BLaER1 treated with 17β-estradiol and CSF1 and Interleukin-3, amounts not matched to agents 10 nM and 100 nM (cell line): Measurements from ENCODE around the gene MS4A15.
A peak's percentile ranks its signal among the peaks of the same experiment; 100 is the strongest.

Experiments used
- H3K27ac ChIP-seq, 11 experiments: shearing (Covaris generic); formaldehyde crosslinking; 2 replicates each; pipeline ENCODE4 v1.8.1; 2022
- H3K27me3 ChIP-seq, 11 experiments: shearing (Covaris generic); formaldehyde crosslinking; 2 replicates each; pipeline ENCODE4 v1.8.1; 2022
- H3K36me3 ChIP-seq, 11 experiments: shearing (Covaris generic); formaldehyde crosslinking; 2 replicates each; pipeline ENCODE4 v1.8.1; 2022
- H3K4me1 ChIP-seq, 10 experiments: shearing (Covaris generic); formaldehyde crosslinking; 2 replicates each; pipeline ENCODE4 v1.8.1; 2022
- H3K4me2 ChIP-seq, 11 experiments: shearing (Covaris generic); formaldehyde crosslinking; 2 replicates each; pipeline ENCODE4 v1.8.1; 2022
- H3K4me3 ChIP-seq, 10 experiments: shearing (Covaris generic); formaldehyde crosslinking; 2 replicates each; pipeline ENCODE4 v1.8.1; 2022
- H3K9ac ChIP-seq, 11 experiments: shearing (Covaris generic); formaldehyde crosslinking; 2 replicates each; pipeline ENCODE4 v1.8.1; 2022
- H3K9me3 ChIP-seq, 11 experiments: shearing (Covaris generic); formaldehyde crosslinking; replicated peaks in 1 of 11; 2 replicates each; pipeline ENCODE4 v1.8.1; 2022
- H4K20me1 ChIP-seq, 11 experiments: shearing (Covaris generic); formaldehyde crosslinking; 2 replicates each; pipeline ENCODE4 v1.8.1; 2022
- Cebpa-rat ChIP-seq, 11 experiments: shearing (Covaris generic); IDR thresholded peaks; 2 replicates each; pipeline ENCODE4 v1.8.1; 2022

The MS4A15 gene

DNA sequence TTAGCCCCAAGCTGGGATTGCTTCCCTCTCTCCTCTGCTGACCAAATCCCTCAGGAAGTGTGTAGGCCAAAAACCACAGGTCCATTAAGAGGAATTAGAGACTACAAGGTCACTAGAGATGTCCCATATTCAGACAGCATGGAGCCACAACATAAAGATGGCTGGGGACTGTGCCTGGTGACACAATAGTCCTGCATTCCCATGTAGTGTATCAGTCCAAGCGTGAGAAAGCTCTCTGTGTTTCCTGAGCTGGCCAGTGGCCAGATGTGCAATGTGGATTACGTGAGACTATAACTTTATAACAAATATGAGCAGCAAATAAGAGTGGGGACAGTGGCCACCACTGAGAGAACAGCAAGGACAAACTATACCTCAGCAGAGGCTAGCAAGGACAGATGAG lies 20.9 kb downstream of the MS4A15 start:
- Histone ChIP-seq H3K4me1 (peaks cover 16 to 57% (median 47%) of the 10 kb centered on the region in 10 experiments), H4K20me1 (no peaks in the 10 kb centered on the region), H3K4me2 (peak overlapping the region in 6 of 11 experiments; percentile 2 to 57 (median 11); a peak in 3 of 22 replicates), H3K27ac (no peak overlapping the region), H3K4me3 (no peak overlapping the region), H3K27me3 (no peaks in the 10 kb centered on the region), H3K9me3 (no peaks in the 10 kb centered on the region), H3K36me3 (no peaks in the 10 kb centered on the region), H3K9ac (no peak overlapping the region)
- no peak for TF ChIP-seq Cebpa-rat (IDR thresholded peaks at IDR 0.05)

DNA sequence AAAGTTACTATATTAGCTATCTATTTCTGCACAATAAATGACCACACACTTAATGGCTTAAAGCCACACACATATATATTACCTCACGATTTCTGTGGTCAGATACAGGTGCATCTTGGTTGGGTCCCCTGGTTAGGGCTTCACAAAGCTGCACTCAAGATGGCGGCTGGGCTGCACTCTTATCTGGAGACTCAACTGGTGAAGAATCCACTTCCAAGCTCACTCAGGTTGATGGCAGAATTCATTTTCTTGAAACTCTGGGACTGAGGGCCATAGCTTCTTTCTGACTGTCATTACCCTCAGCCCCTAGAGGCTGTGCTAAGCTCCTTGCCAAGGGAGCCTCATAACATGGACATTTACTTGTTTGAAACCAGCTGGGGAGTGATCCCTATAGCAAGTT lies 23.4 kb downstream of the MS4A15 start:
- H3K4me1 ChIP-seq: peaks cover 9 to 33% (median 22%) of the 10 kb centered on the region in 10 experiments
- H3K4me2 ChIP-seq: no peak overlapping the region
- no peak overlapping the region for H3K27ac ChIP-seq
- H3K27me3 ChIP-seq: no peaks in the 10 kb centered on the region
- H3K4me3 ChIP-seq: no peak overlapping the region
- H3K9ac ChIP-seq: no peak overlapping the region
- H3K36me3 ChIP-seq: no peaks in the 10 kb centered on the region
- TF ChIP-seq Cebpa-rat (IDR thresholded peaks at IDR 0.05): no peak
- no peaks in the 10 kb centered on the region; a peak in 1 of 22 replicates for H4K20me1 ChIP-seq
- no peaks in the 10 kb centered on the region for H3K9me3 ChIP-seq

- H3K4me1 ChIP-seq: peaks cover 9 to 32% (median 18%) of the 10 kb centered on the region in 10 experiments
- H3K4me3 ChIP-seq: no peak overlapping the region
- H3K9ac ChIP-seq: no peak overlapping the region
- no peak for TF ChIP-seq Cebpa-rat (IDR thresholded peaks at IDR 0.05)
- no peaks in the 10 kb centered on the region for H3K27me3 ChIP-seq
- H3K4me2 ChIP-seq: no peak overlapping the region
- no peaks in the 10 kb centered on the region for H3K36me3 ChIP-seq
- no peak overlapping the region for H3K27ac ChIP-seq
- no peaks in the 10 kb centered on the region for H3K9me3 ChIP-seq
- H4K20me1 ChIP-seq: no peaks in the 10 kb centered on the region; a peak in 1 of 22 replicates
Measured at GRCh38 chr11:60780774-60781173, 24.1 kb downstream of the MS4A15 start.

DNA sequence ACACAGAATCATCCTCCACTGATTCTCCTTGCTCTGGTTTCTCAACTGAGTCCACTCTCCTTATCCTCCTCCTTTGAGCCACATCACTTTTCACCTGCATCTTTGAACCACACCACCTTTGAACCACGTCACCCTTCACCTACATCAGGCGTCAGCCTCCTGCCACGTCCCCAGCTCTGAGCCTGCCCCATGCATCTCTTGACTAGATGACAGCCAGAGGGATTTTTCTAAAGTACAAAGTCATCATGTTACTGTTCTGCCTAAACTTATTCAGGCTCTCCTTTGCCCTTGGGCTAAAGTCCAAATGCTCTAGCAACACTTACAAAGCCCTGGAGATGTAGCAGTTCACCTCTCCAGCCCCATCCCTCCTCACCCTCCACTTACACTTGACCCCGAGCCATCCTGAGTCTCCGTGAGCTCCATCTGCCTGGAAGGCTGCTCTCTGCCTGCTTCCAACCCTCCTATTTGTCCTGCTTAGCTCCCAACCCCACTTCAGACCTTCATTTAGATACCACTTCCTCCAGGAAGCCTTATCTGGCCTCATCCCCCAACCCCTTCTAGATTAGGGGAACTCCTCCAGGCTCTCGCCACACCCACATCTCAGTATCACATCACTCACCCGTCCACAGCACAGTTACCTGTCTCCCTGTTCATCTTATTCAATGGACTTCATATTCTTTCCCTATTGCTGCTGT lies 24.8 kb downstream of the MS4A15 start:
- Histone ChIP-seq H3K27ac (no peak overlapping the region), H3K4me1 (peaks cover 7 to 30% (median 13%) of the 10 kb centered on the region in 10 experiments; a peak in 18 of 20 replicates), H3K4me2 (peak overlapping the region in 3 of 11 experiments; percentile 8 to 30 (median 23); a peak in 3 of 22 replicates), H4K20me1 (no peaks in the 10 kb centered on the region; a peak in 1 of 22 replicates), H3K36me3 (no peaks in the 10 kb centered on the region), H3K9ac (no peak overlapping the region), H3K4me3 (no peak overlapping the region), H3K9me3 (no peaks in the 10 kb centered on the region), H3K27me3 (no peaks in the 10 kb centered on the region)
- no peak for TF ChIP-seq Cebpa-rat (IDR thresholded peaks at IDR 0.05)

GRCh38 chr11:60781981-60782316 lies 25.3 kb downstream of the MS4A15 start:
- Histone ChIP-seq H3K4me3 (no peak overlapping the region), H3K36me3 (no peaks in the 10 kb centered on the region), H3K4me2 (peak overlapping the region in 1 of 11 experiments; percentile 23; a peak in 1 of 22 replicates), H3K27ac (no peak overlapping the region), H3K4me1 (peaks cover 7 to 30% (median 12%) of the 10 kb centered on the region in 10 experiments; a peak in 17 of 20 replicates), H3K9ac (no peak overlapping the region), H3K9me3 (no peaks in the 10 kb centered on the region), H3K27me3 (no peaks in the 10 kb centered on the region), H4K20me1 (no peaks in the 10 kb centered on the region; a peak in 1 of 22 replicates)
- TF ChIP-seq Cebpa-rat (IDR thresholded peaks at IDR 0.05): no peak

GRCh38 chr11:60782393-60783140 lies 25.9 kb downstream of the MS4A15 start:
- no peak overlapping the region for H3K4me3 ChIP-seq
- H3K36me3 ChIP-seq: no peaks in the 10 kb centered on the region
- no peak overlapping the region for H3K9ac ChIP-seq
- no peak overlapping the region for H3K27ac ChIP-seq
- H4K20me1 ChIP-seq: no peaks in the 10 kb centered on the region; a peak in 1 of 22 replicates
- H3K9me3 ChIP-seq: no peaks in the 10 kb centered on the region
- TF ChIP-seq Cebpa-rat (IDR thresholded peaks at IDR 0.05): no peak
- peaks cover 2 to 31% (median 8%) of the 10 kb centered on the region in 10 experiments; a peak in 16 of 20 replicates for H3K4me1 ChIP-seq
- H3K27me3 ChIP-seq: no peaks in the 10 kb centered on the region
- no peak overlapping the region for H3K4me2 ChIP-seq

GRCh38 chr11:60783141-60783484 lies 26.4 kb downstream of the MS4A15 start:
- H3K9me3 ChIP-seq: no peaks in the 10 kb centered on the region
- no peak for TF ChIP-seq Cebpa-rat (IDR thresholded peaks at IDR 0.05)
- peaks cover 0 to 32% (median 8%) of the 10 kb centered on the region in 10 experiments; a peak in 13 of 20 replicates for H3K4me1 ChIP-seq
- no peak overlapping the region for H3K4me3 ChIP-seq
- no peak overlapping the region for H3K9ac ChIP-seq
- H3K36me3 ChIP-seq: no peaks in the 10 kb centered on the region
- no peak overlapping the region for H3K4me2 ChIP-seq
- H3K27me3 ChIP-seq: no peaks in the 10 kb centered on the region
- no peak overlapping the region for H3K27ac ChIP-seq
- no peaks in the 10 kb centered on the region; a peak in 1 of 22 replicates for H4K20me1 ChIP-seq

GRCh38 chr11:60783911-60784310 lies 27.2 kb downstream of the MS4A15 start:
- H3K27me3 ChIP-seq: no peaks in the 10 kb centered on the region
- no peaks in the 10 kb centered on the region; a peak in 1 of 22 replicates for H4K20me1 ChIP-seq
- no peak for TF ChIP-seq Cebpa-rat (IDR thresholded peaks at IDR 0.05)
- H3K4me1 ChIP-seq: peaks cover 0 to 40% (median 15%) of the 10 kb centered on the region in 10 experiments; a peak in 14 of 20 replicates
- no peak overlapping the region for H3K4me3 ChIP-seq
- no peak overlapping the region for H3K4me2 ChIP-seq
- no peak overlapping the region for H3K27ac ChIP-seq
- no peaks in the 10 kb centered on the region for H3K9me3 ChIP-seq
- H3K9ac ChIP-seq: no peak overlapping the region
- H3K36me3 ChIP-seq: no peaks in the 10 kb centered on the region

DNA sequence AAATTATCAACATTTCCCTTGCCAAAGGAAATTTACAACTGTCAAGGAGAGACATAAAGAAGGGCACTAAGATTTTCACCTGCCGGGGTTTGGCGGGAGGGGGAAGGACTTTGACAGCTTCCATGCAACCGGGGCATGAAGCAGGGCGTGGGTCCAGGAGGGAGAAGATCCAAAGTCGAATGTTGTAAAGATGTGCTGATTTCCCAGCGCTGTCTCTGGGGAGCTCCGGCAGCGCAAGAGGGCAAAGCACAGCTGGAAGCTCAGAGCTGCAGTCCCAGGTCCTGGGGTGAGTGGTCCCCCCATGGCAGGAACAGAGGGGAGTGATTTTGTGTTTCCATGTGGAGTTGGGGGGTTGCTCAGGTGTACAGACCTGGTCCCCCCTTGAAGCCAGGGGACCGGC lies 28.5 kb downstream of the MS4A15 start, which contains the start of gene MS4A10:
TSS of gene MS4A10 (plus strand) at position 198 of the 400 bp plus-strand sequence. CDS start 5,003 bp downstream, outside the sequence.
- Histone ChIP-seq H3K9ac (no peak within 1 kb of the TSS), H3K27ac (no peak within 1 kb of the TSS), H3K36me3 (no peaks in the 10 kb centered on the region), H3K9me3 (peaks cover 0 to 5% (median 0%) of the 10 kb centered on the region in 11 experiments; a peak in 4 of 22 replicates), H4K20me1 (no peaks in the 10 kb centered on the region; a peak in 1 of 22 replicates), H3K27me3 (no peaks in the 10 kb centered on the region), H3K4me1 (peaks cover 0 to 42% (median 18%) of the 10 kb centered on the region in 10 experiments; a peak in 14 of 20 replicates), H3K4me3 (no peak within 1 kb of the TSS), H3K4me2 (no peak within 1 kb of the TSS)
- TF ChIP-seq Cebpa-rat (IDR thresholded peaks at IDR 0.05): no peak
